SU-DHL-6 (cell line): Measurements from ENCODE around the gene ADAM10.

Source experiments
- EZH2phosphoT487 ChIP-seq: fragments of 200-600 bp; sonication (generic), shearing (Covaris generic); conservative IDR thresholded peaks from 2 replicates; pipeline ENCODE4 v1.6.1; 2018; ENCODE audit warnings: mild to moderate bottlenecking, antibody characterized with exemption, low read length, moderate library complexity, mixed read lengths
- TF ChIP-seq, protein P1 (sequence below): fragments of 200-600 bp; sonication (generic); IDR thresholded peaks from one replicate; pipeline ENCODE4 v1.5.1; 2017; ENCODE audit warnings: antibody characterized with exemption, mild to moderate bottlenecking, low read length, moderate library complexity; ENCODE audit not compliant: insufficient read depth, poor library complexity, severe bottlenecking

DNA sequence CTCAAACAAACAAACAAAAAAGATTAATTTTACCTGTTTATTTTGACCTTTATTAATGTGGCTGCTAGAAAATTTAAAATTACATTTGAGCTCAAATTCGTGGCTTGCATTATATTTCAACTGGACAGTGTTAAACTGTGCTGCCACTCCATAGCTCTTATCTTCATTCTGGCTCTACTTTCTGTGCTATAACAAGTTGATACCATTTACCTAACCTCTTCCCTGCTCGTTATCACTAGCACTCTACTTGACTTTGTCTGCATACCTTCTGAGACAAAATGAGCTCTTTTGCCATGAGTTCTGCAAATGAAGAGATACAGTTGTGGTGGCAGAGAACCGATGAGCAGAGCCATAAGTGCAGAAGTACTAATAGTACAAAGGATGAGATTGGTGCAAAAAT, 48.0 kb upstream of the ADAM10 start:
- TF ChIP-seq, protein P1, sequence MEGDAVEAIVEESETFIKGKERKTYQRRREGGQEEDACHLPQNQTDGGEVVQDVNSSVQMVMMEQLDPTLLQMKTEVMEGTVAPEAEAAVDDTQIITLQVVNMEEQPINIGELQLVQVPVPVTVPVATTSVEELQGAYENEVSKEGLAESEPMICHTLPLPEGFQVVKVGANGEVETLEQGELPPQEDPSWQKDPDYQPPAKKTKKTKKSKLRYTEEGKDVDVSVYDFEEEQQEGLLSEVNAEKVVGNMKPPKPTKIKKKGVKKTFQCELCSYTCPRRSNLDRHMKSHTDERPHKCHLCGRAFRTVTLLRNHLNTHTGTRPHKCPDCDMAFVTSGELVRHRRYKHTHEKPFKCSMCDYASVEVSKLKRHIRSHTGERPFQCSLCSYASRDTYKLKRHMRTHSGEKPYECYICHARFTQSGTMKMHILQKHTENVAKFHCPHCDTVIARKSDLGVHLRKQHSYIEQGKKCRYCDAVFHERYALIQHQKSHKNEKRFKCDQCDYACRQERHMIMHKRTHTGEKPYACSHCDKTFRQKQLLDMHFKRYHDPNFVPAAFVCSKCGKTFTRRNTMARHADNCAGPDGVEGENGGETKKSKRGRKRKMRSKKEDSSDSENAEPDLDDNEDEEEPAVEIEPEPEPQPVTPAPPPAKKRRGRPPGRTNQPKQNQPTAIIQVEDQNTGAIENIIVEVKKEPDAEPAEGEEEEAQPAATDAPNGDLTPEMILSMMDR, result no peak
- TF ChIP-seq EZH2phosphoT487, result no peak
